ENCODE measurements around the gene FBXO27. TPM values are rescaled to one million over a fixed set of nuclear protein-coding genes. Genes with fewer than 3 reads are reported as not detected.

FBXO27 gene
- polyA plus RNA-seq, 3 donors, result not detected

DNA sequence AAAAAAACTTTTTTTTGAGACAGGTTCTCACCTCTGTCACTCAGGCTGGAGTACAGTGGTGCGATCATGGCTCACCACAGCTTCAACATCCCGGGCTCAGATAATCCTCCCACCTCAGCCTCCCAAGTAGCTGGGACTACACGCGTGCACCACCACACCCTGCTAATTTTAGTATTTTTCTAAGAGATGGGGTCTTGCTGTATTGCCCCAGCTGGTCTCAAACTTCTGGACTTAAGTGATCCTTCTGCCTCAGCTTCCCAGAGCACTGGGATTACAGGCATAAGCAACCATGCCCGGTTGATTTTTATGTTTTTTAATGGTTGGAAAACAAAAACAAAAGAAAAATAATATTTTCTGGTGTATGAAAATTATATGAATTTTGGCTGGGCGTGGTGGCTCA is 42.6 kb upstream of the FBXO27 start:
- Histone ChIP-seq H2AFZ (ENCODE audit: insufficient read depth, low read depth, low read length, poor library complexity, severe bottlenecking) (no peak overlapping the region), H3K4me1 (ENCODE audit: control insufficient read depth in 1 of 2, insufficient read depth in 2 of 2, low read length in 2 of 2) (peaks cover 6 to 8% of the 10 kb centered on the region in 2 donors), H3K4me2 (replicated peaks; ENCODE audit: extremely low read depth, low read length, poor library complexity, severe bottlenecking) (no peak overlapping the region), H3K27ac (ENCODE audit: low read depth in 1 of 2, low read length in 2 of 2) (no peak overlapping the region), H3K4me3 (replicated peaks in 1 of 3; ENCODE audit: low read depth in 2 of 3, low read length in 3 of 3) (no peak overlapping the region), H3K9me3 (replicated peaks in 1 of 2; ENCODE audit: control insufficient read depth in 1 of 2, insufficient read depth in 1 of 2, low read length in 2 of 2) (no peaks in the 10 kb centered on the region), H3K9ac (ENCODE audit: insufficient read depth, low read length, poor library complexity, severe bottlenecking) (no peak overlapping the region), H3K36me3 (replicated peaks in 1 of 2; ENCODE audit: control insufficient read depth in 1 of 2, insufficient read depth in 2 of 2, low read length in 2 of 2) (no peaks in the 10 kb centered on the region), H3K79me2 (ENCODE audit: insufficient read depth, low read length) (no peaks in the 10 kb centered on the region), H3K27me3 (ENCODE audit: control insufficient read depth in 2 of 2, insufficient read depth in 2 of 2, low read length in 2 of 2) (no peaks in the 10 kb centered on the region), H4K20me1 (ENCODE audit: insufficient read depth, low read length) (no peaks in the 10 kb centered on the region)
- Mint-ChIP-seq H3K27me3 (ENCODE audit: low read depth in 3 of 3) (peaks cover 5 to 10% (median 7%) of the 10 kb centered on the region in 3 donors), H3K4me3 (no peak overlapping the region), H3K4me1 (peaks cover 6% of the 10 kb centered on the region), H3K27ac (no peak overlapping the region), H3K36me3 (no peaks in the 10 kb centered on the region), H3K9me3 (peaks cover 0 to 2% (median 0%) of the 10 kb centered on the region in 7 donors)
- intact Hi-C loops (cut with micrococcal nuclease), result no loop called here
- DNase-seq, result no peak
- TF ChIP-seq CTCF (IDR thresholded peaks at IDR 0.05), result no peak
- WGBS (ENCODE audit: insufficient coverage), result no CpG with 5 or more reads among the region's 6 CpGs

GRCh38 chr19:39074205-39074692 is 41.9 kb upstream of the FBXO27 start:
- Mint-ChIP-seq H3K4me3 (no peak overlapping the region), H3K36me3 (no peaks in the 10 kb centered on the region), H3K9me3 (peaks cover 0 to 2% (median 0%) of the 10 kb centered on the region in 7 donors), H3K27ac (no peak overlapping the region), H3K4me1 (peaks cover 6% of the 10 kb centered on the region), H3K27me3 (ENCODE audit: low read depth in 3 of 3) (peaks cover 3 to 10% (median 5%) of the 10 kb centered on the region in 3 donors)
- H3K4me2 ChIP-seq (replicated peaks; ENCODE audit: extremely low read depth, low read length, poor library complexity, severe bottlenecking), result no peak overlapping the region
- H3K9ac ChIP-seq (ENCODE audit: insufficient read depth, low read length, poor library complexity, severe bottlenecking), result no peak overlapping the region
- intact Hi-C loops (cut with micrococcal nuclease), result no loop called here
- 100% methylated on average over 1 of the region's 3 CpGs for WGBS (ENCODE audit: insufficient coverage)
- H3K9me3 ChIP-seq (replicated peaks in 1 of 2; ENCODE audit: control insufficient read depth in 1 of 2, insufficient read depth in 1 of 2, low read length in 2 of 2), result no peaks in the 10 kb centered on the region
- TF ChIP-seq CTCF (IDR thresholded peaks at IDR 0.05), result no peak
- no peak overlapping the region for H3K4me3 ChIP-seq (replicated peaks in 1 of 3; ENCODE audit: low read depth in 2 of 3, low read length in 3 of 3)
- no peak for DNase-seq
- H4K20me1 ChIP-seq (ENCODE audit: insufficient read depth, low read length), result no peaks in the 10 kb centered on the region
- peaks cover 6 to 8% of the 10 kb centered on the region in 2 donors for H3K4me1 ChIP-seq (ENCODE audit: control insufficient read depth in 1 of 2, insufficient read depth in 2 of 2, low read length in 2 of 2)
- no peaks in the 10 kb centered on the region for H3K36me3 ChIP-seq (replicated peaks in 1 of 2; ENCODE audit: control insufficient read depth in 1 of 2, insufficient read depth in 2 of 2, low read length in 2 of 2)
- no peaks in the 10 kb centered on the region for H3K79me2 ChIP-seq (ENCODE audit: insufficient read depth, low read length)
- no peak overlapping the region for H3K27ac ChIP-seq (ENCODE audit: low read depth in 1 of 2, low read length in 2 of 2)
- H2AFZ ChIP-seq (ENCODE audit: insufficient read depth, low read depth, low read length, poor library complexity, severe bottlenecking), result no peak overlapping the region
- H3K27me3 ChIP-seq (ENCODE audit: control insufficient read depth in 2 of 2, insufficient read depth in 2 of 2, low read length in 2 of 2), result no peaks in the 10 kb centered on the region

Data from CD14-positive monocyte (primary cell).